NAMALWA (cell line): ENCODE results near the gene SLC6A4.
A peak's percentile ranks its signal among the peaks of the same experiment; 100 is the strongest.
"Not testable (repeated sequence)": the region's sequence is repeated elsewhere in the genome, so short reads cannot be mapped to it uniquely, and the experiment has no call there.

Experiments
- DNase-seq: peaks from one replicate; pipeline ENCODE4 v3.0.0-alpha.2; 2015; ENCODE audit warnings: low spot score

The SLC6A4 gene

DNA sequence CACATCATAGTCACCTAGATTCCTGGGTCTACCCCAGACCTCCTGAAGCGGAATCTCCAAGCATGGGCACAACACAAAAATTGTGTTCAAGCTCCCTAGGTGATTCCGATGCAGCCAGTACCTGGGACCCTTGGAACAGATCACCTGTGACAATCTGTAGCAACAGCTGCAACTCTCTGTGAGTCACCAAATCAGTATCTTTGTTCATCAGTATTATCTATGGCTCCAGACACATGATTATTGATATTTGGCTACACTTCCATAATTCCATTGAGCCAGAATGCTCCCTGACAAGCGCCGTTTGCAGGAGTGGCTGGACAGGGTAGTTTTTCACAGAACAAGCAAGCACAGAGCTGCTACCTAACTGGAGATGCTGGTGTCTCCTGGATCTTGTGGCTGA lies 16.2 kb downstream of the SLC6A4 start:
- DNase-seq: no peak

DNA sequence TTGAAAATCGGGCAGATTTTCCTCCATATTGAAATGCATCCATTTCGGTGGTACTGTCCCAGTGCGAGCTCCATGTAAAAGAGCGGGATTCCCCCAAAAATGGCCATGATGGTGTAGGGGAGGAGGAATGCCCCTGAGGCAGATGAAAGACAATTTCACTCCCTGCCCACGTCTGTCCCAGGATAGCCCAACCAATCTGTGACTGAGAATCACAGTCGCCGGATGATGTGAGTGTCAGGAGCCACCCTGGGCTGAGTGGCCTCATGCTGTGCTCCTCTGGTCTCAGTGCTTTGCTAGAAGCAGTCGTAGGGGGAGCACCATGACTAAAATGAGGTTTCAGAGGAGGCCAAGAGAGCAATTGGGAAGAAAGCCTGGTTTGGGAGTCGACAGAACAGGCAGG lies 16.7 kb downstream of the SLC6A4 start:
- no peak for DNase-seq

DNA sequence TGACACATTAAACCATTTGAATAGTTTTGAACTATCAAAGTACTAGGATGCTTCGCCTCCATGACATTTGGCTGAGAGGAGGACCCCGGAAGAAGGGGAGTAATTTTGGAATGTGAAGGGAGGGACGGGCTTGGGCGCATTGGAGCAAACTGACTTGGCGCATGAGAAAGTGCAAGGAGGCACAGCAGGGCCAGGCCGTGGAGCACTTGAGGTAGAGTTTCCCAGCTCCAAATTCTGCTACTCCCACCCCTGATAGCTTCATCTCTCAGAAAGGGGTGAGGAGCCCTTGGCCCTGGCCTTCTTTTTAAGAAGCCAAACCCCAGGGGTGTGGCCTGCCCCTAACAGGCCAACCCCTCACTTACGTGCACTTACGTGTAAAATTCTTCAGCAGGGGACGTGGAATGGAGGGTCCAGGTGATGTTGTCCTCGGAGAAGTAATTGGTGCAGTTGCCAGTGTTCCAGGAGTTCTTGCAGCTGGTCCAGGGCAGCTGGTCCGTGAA lies 17.7 kb downstream of the SLC6A4 start:
- DNase-seq: no peak

DNA sequence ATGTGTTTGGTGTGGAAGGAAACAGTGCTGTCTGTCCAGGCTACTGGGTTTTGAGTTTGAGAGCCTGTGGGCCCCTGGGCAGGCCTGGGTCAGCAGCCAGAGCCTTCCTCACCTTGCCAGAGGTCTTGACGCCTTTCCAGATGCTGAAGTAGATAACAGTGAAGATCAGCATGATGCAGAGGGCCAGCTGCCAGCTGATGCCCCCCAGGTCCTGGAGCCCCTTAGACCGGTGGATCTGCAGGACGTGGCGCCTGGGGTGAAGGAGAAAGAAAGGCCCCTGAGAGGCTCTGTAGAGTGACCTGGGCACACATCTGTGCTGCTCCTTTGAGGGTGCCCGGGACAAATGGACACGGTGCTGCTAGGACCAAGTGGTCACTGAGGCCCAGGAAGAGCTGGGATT lies 18.4 kb downstream of the SLC6A4 start:
- DNase-seq: no peak

DNA sequence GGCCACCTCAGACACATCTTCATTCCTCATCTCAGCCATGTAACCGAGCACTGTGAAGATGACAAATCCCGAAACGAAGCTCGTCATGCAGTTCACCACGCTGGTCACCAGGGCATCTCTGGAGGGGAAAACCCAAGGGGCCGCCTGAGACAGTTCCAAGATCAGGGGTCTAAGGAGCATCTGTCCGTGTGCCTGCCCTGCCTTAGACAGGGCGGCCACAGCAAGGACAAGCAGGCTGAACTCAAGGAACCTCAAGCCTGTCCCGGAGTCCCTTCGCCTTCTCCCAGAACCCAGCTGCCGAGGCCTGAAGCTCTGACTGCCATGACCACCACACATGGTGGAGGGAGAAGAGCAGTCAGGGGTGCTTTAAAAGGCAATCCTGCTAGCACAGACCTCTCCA lies 22.7 kb downstream of the SLC6A4 start:
- no peak for DNase-seq

DNA sequence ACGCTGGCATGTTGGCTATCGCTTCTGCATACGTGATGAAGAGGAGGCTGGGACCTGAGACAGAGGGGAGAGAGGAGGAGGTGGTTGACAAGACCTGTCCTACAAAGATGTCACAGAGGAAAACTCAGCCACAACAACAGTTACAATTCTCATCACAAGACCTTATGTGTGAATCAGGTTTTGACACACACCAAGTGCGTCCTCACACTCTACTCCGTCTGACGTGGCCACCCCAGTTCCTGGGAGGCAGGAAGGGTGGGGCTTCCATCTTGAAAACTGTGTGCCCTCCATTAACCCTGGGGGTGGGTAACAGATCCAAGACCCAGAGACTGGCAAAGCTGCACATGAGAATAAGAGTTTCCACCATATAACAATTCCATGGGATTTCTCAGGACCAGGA lies 24.1 kb downstream of the SLC6A4 start:
- DNase-seq: no peak

DNA sequence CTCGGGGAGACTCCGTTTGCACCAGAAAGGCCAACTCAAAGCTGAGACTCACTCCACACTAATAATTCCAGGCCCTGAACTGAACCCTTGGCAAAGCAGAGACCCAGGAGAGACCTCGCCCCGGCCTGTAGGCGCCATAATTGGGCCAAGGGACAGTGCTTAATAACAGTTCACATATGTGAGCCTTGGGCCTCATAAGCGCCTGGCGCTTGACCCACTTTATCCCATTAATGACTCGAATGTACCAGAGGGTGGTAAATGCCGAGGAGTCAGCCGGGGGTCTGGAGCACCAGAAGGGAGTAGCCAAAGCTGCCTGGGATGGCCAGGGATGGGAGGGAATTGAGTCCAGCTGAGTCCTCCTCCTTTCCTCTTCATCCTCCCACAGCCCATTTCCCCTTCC lies 24.6 kb downstream of the SLC6A4 start:
- no peak for DNase-seq

DNA sequence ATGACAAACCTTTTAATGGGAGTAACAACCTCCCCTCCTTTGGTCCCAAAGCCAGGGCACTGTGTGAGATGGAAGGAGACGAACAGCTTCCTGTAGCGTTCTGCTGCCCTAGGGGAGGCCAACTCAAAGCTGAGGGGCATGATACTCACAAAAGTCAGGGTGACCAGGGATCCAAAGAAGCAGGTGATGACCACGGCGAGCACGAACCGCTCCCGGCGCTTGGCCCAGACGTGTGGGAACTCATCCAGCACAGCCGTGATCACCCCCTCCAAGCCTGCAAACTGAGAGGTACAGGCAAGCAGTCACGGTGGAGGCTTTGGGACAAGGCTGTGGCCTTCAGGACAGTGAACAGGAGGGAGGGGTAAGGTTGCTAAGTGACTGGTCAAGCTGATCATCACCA lies 25.1 kb downstream of the SLC6A4 start:
- no peak for DNase-seq

DNA sequence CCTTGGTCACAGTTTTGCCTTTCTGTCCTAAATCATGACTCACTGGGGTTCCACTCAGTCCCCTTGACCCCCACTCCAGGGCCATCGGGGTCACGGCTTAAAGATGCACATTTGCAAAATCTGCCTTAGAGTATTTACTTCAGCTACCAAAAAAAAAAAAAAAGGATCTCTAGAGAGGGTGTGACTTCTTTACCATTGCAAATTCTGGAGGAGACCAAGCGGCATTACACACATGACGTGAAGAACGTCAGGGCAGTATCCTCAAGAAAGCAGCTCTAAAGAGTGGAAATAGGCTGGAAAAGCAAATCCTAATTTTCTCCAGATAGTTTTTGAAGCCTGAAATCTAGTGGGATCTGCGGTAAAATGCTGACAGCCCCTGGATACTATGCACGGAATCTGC lies 25.6 kb downstream of the SLC6A4 start:
- DNase-seq: no peak

DNA sequence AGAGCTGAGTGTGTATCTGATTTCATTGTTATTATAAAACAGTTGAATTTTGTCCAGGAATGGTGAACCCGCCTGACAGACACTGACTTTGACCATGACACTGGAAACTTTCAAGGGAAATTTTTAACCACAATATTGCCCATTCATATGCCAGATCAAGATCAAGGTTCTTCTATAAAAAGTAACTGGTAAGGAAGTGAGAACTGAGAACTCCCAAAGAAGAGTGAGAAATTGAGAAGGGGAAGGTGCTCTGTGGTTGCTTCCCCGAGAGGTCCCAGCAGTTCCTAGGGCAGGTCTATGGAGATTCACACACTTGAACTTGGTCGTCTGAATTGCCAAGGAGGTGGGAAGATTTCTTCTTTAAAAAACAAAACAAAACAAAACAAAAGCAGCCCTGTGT lies 27.3 kb downstream of the SLC6A4 start:
- no peak for DNase-seq

DNA sequence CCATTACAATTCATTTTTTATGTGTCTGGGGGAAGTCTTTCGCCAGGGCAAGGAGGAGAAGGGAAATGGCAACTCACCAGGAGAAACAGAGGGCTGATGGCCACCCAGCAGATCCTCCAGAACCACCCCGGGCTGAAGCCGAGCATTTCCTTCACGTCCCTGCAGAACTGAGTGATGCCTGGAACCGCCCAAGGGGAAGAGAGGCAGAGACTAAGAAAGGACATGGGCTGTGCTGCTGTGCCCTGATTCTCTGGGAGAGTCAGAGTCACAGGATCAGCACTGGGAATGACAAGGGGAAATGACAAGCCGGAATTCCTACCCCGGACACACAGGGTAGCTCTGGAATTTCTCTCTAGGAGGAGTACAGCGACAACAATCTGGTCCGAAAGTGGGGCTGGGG lies 27.8 kb downstream of the SLC6A4 start:
- no peak for DNase-seq

DNA sequence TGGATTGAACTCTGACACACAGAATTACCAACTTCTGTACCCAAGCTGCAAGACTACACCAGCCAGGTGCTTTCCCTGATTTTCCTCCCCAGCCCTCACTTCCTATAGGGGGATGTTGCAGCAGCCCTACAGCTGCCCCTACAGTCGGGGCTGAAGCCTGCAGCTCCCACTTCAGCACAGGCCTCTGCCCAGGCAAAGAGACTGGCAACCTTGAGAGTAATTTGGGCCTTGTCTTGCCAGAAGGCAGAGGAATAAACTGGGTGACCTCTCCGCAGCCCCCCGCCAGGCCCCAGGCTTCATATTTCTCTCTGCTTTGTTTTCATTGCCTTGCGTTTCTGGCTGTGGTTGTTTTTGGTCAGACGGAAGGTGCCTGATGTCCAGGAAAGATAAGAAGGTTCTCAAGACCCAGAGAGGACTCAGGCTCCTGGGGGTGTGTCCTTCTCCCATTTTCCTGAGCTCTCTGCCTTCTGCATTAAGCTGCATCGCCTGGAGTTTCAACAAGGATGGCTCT lies 32.0 kb downstream of the SLC6A4 start:
- no peak for DNase-seq

DNA sequence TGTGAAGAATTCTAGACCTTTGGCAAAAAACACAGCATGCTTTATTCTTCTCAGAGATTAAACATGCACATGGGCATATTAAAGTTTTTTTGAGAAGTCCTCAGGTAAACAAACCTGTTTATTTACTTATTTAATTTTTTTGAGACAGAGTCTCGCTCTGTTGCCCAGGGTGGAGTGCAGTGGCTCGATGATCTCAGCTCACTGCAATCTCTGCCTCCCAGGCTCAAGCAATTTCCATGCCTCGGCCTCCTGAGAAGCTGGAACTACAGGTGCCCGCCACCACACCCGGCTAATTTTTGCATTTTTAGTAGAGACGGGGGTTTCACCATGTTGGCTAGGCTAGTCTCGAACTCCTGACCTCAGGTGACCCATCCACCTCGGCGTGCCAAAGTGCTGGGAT lies 34.8 kb downstream of the SLC6A4 start:
- DNase-seq: not testable (repeated sequence)

DNA sequence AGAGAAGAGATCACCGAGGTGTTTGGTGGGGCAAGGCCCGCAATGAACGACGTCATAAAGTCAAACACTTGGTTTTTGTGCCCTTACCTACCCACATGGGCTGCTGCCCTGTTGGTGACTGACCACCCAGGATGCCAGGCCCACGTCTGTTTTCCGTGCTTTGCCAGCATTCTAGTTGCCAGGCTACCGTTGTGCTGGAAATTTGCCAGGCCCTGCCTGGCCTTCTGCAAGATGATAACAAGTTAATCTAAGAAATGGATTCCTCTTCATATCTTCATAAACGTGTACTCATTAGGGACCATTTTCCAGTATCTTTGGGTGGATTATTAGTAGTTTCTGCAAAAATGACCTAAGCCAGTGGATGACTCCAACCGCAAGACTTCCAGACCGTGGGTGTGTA lies 35.4 kb downstream of the SLC6A4 start:
- DNase-seq: no peak

DNA sequence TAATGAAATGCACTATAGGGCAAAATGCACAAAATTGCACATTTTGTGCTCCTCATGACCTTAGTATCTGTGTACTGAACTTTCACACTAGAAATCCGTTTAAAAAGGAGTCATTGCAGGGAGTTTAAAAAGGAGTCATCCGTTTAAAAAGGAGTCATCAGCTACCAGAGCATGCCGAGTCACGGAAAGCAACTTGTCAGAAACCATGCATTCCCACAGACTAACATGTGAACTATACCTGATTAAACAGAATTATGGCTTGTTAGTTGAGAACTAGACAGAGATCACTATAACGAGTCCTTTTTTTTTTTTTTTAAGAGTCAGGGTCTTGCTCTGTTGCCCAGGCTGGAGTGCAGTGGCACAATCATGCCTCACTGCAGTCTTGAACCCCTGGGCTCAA lies 35.9 kb downstream of the SLC6A4 start:
- DNase-seq: no peak

DNA sequence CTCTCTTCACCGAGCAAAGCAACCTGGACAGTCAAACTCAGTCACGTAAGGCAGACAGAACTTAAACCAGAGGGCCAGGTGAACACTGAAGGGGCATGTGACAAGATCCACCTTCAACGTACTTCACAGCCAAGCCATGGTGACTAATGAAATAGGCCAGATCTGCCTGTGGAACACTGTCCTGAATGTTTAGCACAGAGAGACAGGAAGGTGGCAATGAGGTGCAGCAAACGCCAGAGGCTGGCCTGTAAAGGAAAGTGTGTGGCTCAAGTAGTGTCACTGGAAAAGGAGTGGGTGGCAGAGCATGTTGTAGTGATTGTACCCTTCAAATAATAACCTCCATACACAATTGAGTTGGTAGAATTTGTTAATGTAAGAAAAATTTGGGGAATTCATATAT lies 38.1 kb downstream of the SLC6A4 start:
- DNase-seq: no peak

DNA sequence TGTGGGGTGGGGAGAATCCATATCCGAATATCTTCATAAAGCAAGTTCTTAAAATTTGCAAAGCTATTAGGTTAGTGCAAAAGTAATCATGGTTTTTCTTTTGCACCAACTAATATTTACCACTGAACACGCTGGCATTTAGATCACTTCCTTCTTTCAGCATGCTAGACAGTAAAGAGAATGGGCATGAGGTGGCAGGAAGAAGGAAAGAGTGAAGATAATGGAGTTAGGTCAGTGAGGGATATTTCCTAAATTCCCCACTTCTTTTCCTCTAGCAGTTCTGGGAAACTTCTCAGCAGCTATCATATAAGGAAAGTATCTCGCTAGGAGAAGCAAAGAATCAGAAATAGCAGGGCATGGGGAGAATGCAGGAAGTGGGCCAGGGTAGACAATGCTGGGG lies 39.0 kb downstream of the SLC6A4 start:
- no peak for DNase-seq

DNA sequence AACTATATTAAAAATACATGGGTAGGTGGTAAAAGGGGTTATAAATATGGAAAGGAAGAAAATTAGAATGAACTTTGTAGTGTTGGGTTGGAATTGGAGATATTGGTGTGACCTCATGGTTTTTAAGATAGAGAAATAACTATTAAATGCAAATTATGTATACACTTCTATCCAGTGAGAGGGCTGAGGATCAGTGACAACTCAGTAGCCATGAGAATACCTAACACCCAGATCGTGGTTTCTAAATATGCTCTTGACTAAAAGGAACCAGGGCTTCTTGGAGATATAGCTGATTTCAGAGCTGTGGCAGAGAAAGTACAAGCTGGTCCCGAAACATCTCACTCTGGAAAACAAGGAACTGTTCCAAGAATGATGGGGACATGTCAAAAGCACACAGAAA lies 44.4 kb downstream of the SLC6A4 start:
- peak; percentile 15 for DNase-seq

DNA sequence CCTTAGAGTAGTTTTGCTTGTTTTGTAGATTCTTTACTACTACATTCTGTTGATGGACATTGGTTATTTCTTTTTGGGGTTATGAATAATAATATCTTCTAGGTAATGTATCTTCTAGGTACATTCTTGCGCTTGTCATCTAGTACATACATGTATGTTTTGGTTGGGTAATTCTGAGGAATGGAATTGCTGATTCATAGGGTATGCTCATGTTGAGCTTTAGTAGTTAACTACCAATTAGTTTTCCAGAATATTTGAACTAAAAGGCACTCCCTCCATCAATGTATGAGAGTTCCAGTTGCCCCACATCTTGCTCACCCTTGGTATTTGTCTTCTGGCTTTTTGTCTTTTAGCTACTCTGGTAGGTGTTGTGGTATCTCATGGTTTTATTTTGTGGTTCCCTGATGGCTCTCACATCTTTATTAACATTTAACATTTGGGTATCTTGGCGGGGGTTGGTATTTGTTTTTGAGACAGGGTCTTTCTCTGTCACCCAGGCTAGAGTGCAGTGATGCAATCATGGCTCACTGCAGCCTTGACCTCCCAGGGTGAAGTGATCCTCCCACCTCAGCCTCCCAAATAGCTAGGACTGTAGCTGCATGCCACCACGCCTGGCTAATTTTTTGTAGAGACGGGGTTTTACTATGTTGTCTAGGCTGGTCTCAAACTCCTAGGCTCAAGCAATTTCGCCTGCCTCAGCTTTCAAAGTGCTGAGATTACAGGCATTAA lies 47.1 kb downstream of the SLC6A4 start:
- no peak for DNase-seq

DNA sequence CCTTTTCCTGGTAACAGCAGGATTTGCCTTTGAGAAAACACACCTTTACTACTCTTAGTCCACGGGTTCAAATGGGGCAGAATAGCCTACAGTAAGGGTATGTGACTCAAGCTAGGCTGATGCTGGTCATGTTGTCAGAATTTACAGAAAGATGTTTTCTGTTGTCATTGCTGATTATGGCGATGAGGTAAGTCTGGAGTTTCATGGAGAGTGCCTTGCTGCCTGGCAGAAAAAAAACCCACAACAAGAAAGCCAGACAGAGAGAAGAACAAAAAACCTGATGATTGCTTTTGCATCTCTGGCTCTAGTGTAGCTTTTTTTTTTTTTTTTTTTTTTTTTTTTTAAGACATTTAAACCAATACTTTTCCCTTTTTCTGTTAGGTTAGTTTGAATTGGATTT lies 47.9 kb downstream of the SLC6A4 start:
- DNase-seq: no peak

DNA sequence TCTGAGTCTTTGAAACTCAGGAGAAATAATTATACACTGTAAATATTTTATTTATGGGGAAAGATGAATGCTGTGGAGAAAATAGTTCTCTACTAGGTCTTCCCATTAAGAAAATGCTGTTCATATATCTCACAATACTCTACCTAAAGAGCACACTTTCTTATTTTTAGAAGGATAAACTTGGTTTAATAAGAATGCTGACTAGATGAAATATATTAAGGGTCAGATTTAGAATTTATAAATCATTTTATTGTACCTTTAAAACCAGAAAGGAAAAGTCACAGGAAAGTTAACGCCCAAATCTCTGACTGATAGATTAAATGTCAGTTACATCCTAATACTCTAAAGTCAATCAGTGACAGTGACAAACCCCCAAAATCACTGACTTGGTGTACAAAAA lies 48.7 kb downstream of the SLC6A4 start:
- no peak for DNase-seq

DNA sequence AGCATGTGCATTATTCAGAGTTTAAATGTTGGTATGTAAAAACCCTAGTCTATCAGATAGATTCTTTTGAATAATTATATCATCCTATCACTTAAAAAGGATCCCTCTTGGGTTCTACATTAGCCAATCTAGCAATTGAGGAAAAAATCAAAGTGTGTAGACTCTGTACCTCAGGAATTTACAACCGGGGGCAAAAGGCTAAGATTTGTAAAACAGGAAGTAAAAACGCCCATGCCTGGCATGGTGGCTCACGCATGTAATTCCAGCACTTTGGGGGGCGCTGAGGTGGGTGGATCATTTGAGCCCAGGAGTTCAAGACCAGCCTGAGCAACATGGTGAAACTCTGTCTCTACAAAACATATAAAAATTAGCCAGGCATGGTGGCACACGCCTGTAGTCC lies 58.6 kb downstream of the SLC6A4 start:
- no peak for DNase-seq

DNA sequence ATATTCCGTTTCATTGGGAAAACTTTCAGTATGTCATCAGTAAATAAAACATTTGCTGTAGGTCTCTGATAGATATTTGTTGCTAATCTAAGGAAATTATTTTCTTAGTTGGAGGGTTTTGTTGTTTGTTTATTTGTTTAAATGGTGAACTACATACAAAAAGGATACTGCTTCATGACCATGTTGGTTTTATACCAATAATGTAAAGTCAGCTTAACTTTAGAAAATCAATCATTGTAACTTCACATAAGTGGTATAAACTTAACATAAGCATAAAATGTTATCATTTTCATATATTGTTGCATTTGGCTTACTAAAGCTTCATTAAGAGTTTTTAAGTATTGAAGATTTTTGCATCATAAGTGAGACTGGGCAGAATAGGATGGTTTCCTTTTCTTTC lies 60.9 kb downstream of the SLC6A4 start:
- DNase-seq: no peak

DNA sequence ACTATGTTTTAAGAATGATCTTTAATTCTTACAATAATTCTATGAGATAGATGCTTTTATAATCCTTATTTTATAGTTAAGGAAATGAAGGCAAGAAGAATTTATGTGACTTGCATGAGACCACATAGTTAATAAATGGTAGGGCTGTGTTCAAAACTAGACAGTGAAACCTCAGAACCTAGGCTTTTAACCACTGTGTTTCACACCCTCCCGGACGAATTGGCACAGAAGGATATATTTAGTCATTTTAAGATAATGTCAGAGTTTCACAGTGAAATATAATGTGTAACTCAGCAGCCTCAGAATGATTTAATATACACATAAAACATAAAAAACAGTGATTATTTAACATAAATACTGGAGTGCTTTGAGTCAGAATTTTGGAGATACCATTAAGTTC lies 61.8 kb downstream of the SLC6A4 start:
- no peak for DNase-seq
